Tibial artery (tissue), 4 donors: ENCODE measurements around the gene MGAT1.
"Not testable (repeated sequence)": the region's sequence is repeated elsewhere in the genome, so short reads cannot be mapped to it uniquely, and the experiment has no call there.

Experiments
- DNase-seq, 2 donors: peaks; one replicate each; pipeline ENCODE4 v3.0.0-alpha.2; 2019
- H3K27ac ChIP-seq, 2 donors: fragments of 200-600 bp; sonication (generic) in 1 of 2; 1 replicate in 1 of 2; 2 replicates in 1 of 2; pipeline ENCODE4 v1.5.1; 2018 to 2019; ENCODE audit warnings: mild to moderate bottlenecking in 1 of 2
- H3K27me3 ChIP-seq, 2 donors: fragments of 200-600 bp; sonication (generic) in 1 of 2; one replicate each; pipeline versions ENCODE4 v1.5.1 to v1.6.0; 2016 to 2019
- H3K36me3 ChIP-seq, 3 donors: fragments of 200-600 bp; sonication (generic) in 2 of 3; one replicate each; pipeline ENCODE4 v1.5.1; 2016 to 2019; ENCODE audit warnings: mild to moderate bottlenecking in 2 of 3
- H3K4me1 ChIP-seq, 4 donors: fragments of 200-600 bp; sonication (generic) in 2 of 4; 1 replicate in 3 of 4; 2 replicates in 1 of 4; pipeline ENCODE4 v1.5.1; 2016 to 2019
- H3K4me3 ChIP-seq, 2 donors: fragments of 200-600 bp; sonication (generic) in 1 of 2; 1 replicate in 1 of 2; 2 replicates in 1 of 2; pipeline ENCODE4 v1.5.1; 2018 to 2019; ENCODE audit warnings: mild to moderate bottlenecking in 2 of 2
- H3K9me3 ChIP-seq, 3 donors: fragments of 200-600 bp; sonication (generic) in 1 of 3; one replicate each; pipeline ENCODE4 v1.5.1; 2016 to 2019
- intact Hi-C: fragments of 100-400 bp; cut with DNase I; formaldehyde crosslinking; loops from one replicate; pipeline ENCODE4 v1.15.0; 2023; ENCODE audit warnings: low total_unique reads
- TF ChIP-seq, protein P1 (sequence below), 2 experiments: fragments of 200-600 bp in 1 of 2; fragments of 450-650 bp in 1 of 2; IDR thresholded peaks; one replicate each; pipeline ENCODE4 v1.5.1; 2017 to 2019; ENCODE audit warnings: antibody characterized with exemption in 2 of 2, mild to moderate bottlenecking in 1 of 2, moderate library complexity in 1 of 2

MGAT1 gene

DNA sequence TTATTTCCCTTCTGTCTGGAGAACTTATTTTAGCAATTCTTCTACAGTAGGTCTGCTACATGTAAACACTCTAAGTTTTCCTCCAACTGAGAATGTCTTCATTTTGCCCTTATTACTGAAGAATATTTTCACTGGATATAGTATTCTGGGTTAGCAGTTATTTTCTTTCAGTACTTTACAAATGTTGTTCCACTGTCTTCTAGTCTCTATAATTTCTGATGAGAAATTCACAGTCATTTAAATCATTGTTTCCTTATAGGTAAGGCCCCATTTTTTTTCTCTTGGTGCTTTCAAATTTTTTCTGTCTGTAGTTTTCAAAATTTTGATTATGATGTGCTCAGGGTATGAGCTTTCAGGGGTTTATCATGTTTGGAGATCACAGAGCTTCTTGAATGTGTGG lies 30.8 kb downstream of the MGAT1 start:
- H3K27ac ChIP-seq: no peak overlapping the region
- TF ChIP-seq, protein P1, sequence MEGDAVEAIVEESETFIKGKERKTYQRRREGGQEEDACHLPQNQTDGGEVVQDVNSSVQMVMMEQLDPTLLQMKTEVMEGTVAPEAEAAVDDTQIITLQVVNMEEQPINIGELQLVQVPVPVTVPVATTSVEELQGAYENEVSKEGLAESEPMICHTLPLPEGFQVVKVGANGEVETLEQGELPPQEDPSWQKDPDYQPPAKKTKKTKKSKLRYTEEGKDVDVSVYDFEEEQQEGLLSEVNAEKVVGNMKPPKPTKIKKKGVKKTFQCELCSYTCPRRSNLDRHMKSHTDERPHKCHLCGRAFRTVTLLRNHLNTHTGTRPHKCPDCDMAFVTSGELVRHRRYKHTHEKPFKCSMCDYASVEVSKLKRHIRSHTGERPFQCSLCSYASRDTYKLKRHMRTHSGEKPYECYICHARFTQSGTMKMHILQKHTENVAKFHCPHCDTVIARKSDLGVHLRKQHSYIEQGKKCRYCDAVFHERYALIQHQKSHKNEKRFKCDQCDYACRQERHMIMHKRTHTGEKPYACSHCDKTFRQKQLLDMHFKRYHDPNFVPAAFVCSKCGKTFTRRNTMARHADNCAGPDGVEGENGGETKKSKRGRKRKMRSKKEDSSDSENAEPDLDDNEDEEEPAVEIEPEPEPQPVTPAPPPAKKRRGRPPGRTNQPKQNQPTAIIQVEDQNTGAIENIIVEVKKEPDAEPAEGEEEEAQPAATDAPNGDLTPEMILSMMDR (IDR thresholded peaks at IDR 0.05): no peak
- H3K4me3 ChIP-seq: no peak overlapping the region
- no peaks in the 10 kb centered on the region for H3K27me3 ChIP-seq
- DNase-seq: no peak
- H3K36me3 ChIP-seq: peaks cover 0 to 3% (median 0%) of the 10 kb centered on the region in 3 donors
- intact Hi-C loops: no loop called here
- H3K4me1 ChIP-seq: no peaks in the 10 kb centered on the region
- H3K9me3 ChIP-seq: peaks cover 3 to 14% (median 5%) of the 10 kb centered on the region in 3 donors

DNA sequence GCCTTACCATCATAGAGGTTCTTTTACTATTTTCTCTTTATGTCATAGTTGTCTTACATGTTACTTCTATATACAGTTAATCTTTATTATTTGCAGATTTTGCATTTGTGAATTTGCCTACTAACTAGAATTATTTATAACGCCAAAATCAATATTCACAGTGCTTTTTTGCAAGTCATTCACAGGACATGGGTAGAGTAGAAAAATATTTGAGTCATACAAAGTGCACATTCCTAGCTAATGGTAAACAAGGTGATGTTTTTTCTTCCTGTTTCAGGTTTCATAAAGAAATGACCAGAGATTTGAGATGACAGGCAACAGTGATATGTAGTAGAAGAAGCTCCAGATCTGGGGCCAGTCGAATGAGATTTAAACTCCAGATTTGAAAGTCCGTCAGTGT lies 32.8 kb downstream of the MGAT1 start:
- intact Hi-C loops: no loop called here
- TF ChIP-seq, protein P1 (IDR thresholded peaks at IDR 0.05): no peak
- H3K9me3 ChIP-seq: peaks cover 3 to 14% (median 5%) of the 10 kb centered on the region in 3 donors
- no peak overlapping the region for H3K27ac ChIP-seq
- no peaks in the 10 kb centered on the region for H3K4me1 ChIP-seq
- H3K27me3 ChIP-seq: no peaks in the 10 kb centered on the region
- no peak overlapping the region for H3K4me3 ChIP-seq
- H3K36me3 ChIP-seq: peaks cover 0 to 3% (median 0%) of the 10 kb centered on the region in 3 donors
- DNase-seq: no peak

DNA sequence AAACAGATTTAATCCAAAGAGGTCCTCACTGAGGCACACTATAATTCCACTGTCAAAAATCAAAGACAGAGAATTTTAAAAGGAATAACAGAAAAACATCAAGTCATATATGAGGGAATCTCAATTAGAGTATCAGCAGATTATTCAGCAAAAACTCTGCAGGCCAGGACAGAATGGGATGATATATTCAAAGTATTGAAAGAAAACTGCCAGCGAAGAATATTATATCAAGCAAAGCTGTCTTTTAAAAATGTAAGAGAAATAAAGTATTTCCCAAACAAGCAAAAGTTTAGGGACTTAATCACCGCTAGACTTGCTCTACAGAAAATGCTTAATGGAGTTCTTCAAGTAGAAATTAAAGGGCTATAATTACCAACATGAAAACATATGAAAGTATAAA lies 47.0 kb downstream of the MGAT1 start:
- TF ChIP-seq, protein P1 (IDR thresholded peaks at IDR 0.05): no peak
- Histone ChIP-seq H3K27me3 (no peaks in the 10 kb centered on the region), H3K9me3 (peaks cover 0 to 20% (median 0%) of the 10 kb centered on the region in 3 donors), H3K27ac (no peak overlapping the region), H3K4me1 (no peaks in the 10 kb centered on the region), H3K36me3 (no peaks in the 10 kb centered on the region), H3K4me3 (no peak overlapping the region)
- no peak for DNase-seq
- intact Hi-C loops: no loop called here

DNA sequence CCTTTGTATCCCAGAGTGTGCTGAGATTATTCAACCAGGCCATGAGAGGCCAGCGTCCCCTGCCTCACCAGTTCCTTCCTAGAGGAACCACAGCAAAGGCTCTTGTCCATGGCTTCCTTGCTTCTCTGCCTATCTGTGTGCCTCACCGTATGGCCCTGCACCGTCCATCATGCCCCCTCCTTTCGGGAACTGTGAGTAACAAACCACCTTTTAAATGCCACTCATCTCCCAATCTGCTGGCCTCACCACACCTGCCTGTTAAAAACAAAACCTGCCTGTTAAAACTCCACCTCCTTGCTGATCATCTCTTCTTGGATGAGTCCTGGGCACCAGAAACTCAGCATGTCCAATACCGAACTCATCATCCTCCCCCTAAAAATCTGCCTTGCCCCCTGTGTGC lies 58.4 kb downstream of the MGAT1 start:
- TF ChIP-seq, protein P1 (IDR thresholded peaks at IDR 0.05): no peak
- DNase-seq: no peak
- no peak overlapping the region for H3K27ac ChIP-seq
- no peak overlapping the region for H3K4me3 ChIP-seq
- H3K9me3 ChIP-seq: no peaks in the 10 kb centered on the region
- peaks cover 0 to 9% of the 10 kb centered on the region in 2 donors for H3K27me3 ChIP-seq
- no peaks in the 10 kb centered on the region for H3K36me3 ChIP-seq
- no peaks in the 10 kb centered on the region for H3K4me1 ChIP-seq
- intact Hi-C loops: no loop called here

DNA sequence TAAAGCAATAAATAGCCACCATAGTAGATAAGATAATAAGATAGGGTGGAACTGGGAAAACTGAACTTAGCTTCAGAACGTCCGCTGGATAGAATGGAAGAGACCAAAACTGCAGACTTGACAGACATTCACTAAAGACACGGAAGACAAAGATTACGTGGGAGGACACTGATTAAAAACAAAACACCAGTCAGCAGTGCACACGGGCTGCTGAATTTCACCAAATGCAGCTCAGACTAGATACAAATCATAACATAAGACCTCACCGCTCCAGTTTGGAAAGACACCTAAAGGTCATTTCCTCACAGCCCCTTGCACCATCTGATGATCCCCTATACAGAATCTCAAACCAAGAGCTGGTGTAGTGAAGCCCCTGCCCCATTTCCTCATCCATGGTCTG lies 59.9 kb downstream of the MGAT1 start:
- TF ChIP-seq, protein P1 (IDR thresholded peaks at IDR 0.05): no peak
- Histone ChIP-seq H3K27me3 (peaks cover 0 to 9% of the 10 kb centered on the region in 2 donors), H3K36me3 (no peaks in the 10 kb centered on the region), H3K9me3 (no peaks in the 10 kb centered on the region), H3K4me3 (no peak overlapping the region), H3K4me1 (no peaks in the 10 kb centered on the region), H3K27ac (no peak overlapping the region)
- intact Hi-C loops: no loop called here
- DNase-seq: no peak

- H3K27ac ChIP-seq, H3K4me1 ChIP-seq, H3K4me3 ChIP-seq, DNase-seq, intact Hi-C loops, H3K36me3 ChIP-seq, H3K9me3 ChIP-seq, H3K27me3 ChIP-seq: not testable (repeated sequence)
Measured at GRCh38 chr5:180740953-180741352, 61.7 kb downstream of the MGAT1 start.
